Measurements from ENCODE around the gene KNCN.

The KNCN gene

DNA sequence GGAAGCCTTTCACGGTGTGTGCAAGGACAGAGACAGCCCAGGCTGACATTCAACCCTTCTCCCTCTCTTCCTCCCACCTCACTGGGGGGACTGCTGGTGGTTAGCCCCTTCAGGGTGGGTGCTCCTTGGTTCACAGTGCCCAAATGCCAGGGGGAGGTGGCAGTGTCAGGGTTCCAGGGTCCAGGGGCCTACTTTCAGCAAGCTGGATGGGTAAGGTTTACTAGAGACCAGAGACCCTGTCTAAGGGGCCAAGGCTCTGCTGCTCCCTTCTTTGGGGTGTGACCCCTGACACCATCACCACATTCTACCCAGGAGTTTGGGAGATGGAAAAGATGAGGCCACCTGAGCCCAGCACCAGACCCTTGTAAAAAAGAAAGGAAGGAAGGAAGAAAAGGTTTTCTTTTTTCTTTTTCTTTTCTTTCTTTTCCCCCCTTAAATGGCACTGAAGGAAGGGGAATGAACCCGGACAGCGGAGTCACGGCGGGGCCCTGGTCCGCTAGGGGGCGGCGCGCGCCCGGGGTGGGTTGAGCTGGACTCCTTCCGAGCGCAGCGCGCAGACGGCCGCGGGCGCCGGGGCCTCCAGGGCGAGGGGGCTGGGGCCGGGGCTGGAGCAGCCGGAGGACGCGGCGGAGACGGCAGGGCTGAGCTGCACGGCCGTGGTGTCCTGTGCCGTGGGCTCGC, 18.8 kb downstream of the KNCN start:
- Histone ChIP-seq H3K4me3 (ENCODE audit: low read depth, low read length) (no peak overlapping the region), H3K4me1 (ENCODE audit: control insufficient read depth, insufficient read depth, low read length) (no peaks in the 10 kb centered on the region), H3K27ac (ENCODE audit: extremely low read depth, low read depth, low read length) (no peak overlapping the region; the same call in 1 of the 2 replicates), H3K36me3 (ENCODE audit: control insufficient read depth in 2 of 2, insufficient read depth in 1 of 2, low read length in 2 of 2) (no peaks in the 10 kb centered on the region), H3K9me3 (ENCODE audit: control insufficient read depth, insufficient read depth, low read depth, low read length) (no peaks in the 10 kb centered on the region)
- POLR2A ChIA-PET, result interaction anchor here (0.6 kb wide), 1 partner anchor 43 kb away, joined by 3 read pairs; no protein-coding TSS in a partner anchor
- CTCF ChIA-PET, result interaction anchor here (0.6 to 15.0 kb wide), 16 partner anchors 11 to 1384 kb away, joined by 3 to 418 read pairs (median 4); partner anchors contain the start of gene DMBX1
- TF ChIP-seq ZBTB1 (tag by site-specific recombination; IDR thresholded peaks at IDR 0.05) (no peak), TRIM28 (IDR thresholded peaks at IDR 0.05; ENCODE audit: borderline replicate concordance, low read length) (no peak), ZNF571 (tag by site-specific recombination; IDR thresholded peaks at IDR 0.05) (no peak), ZNF660 (tag by site-specific recombination; IDR thresholded peaks at IDR 0.05) (peak; percentile 66; the same call in 1 of the 2 replicates), ZNF366 (tag by site-specific recombination; conservative IDR thresholded peaks at IDR 0.05) (0 out of 2 replicates have a peak, but pooled peaks have one; percentile 20), ZNF426 (tag by site-specific recombination; IDR thresholded peaks at IDR 0.05) (no peak), ZNF560 (tag by site-specific recombination; IDR thresholded peaks at IDR 0.05; ENCODE audit: borderline replicate concordance) (no peak), GLI2 (tag by site-specific recombination; IDR thresholded peaks at IDR 0.05; ENCODE audit: borderline replicate concordance, low read depth) (no peak), ZNF133 (tag by site-specific recombination; IDR thresholded peaks at IDR 0.05) (no peak), ZNF654 (tag by site-specific recombination; IDR thresholded peaks at IDR 0.05; ENCODE audit: low read depth) (0 out of 2 replicates have a peak, but pooled peaks have one; percentile 4), KLF10 (tag by site-specific recombination; IDR thresholded peaks at IDR 0.05) (no peak), ZNF433 (tag by site-specific recombination; IDR thresholded peaks at IDR 0.05; ENCODE audit: low read depth) (no peak), ZSCAN30 (tag by site-specific recombination; IDR thresholded peaks at IDR 0.05) (0 out of 2 replicates have a peak, but pooled peaks have one; percentile 17), GFI1B (tag by site-specific recombination; IDR thresholded peaks at IDR 0.05) (no peak), ZNF335 (tag by site-specific recombination; conservative IDR thresholded peaks at IDR 0.05) (no peak), ZNF132 (tag by site-specific recombination; IDR thresholded peaks at IDR 0.05; ENCODE audit: borderline replicate concordance) (no peak), ZNF843 (tag by site-specific recombination; IDR thresholded peaks at IDR 0.05) (no peak)
- TF ChIP-seq, protein P1, sequence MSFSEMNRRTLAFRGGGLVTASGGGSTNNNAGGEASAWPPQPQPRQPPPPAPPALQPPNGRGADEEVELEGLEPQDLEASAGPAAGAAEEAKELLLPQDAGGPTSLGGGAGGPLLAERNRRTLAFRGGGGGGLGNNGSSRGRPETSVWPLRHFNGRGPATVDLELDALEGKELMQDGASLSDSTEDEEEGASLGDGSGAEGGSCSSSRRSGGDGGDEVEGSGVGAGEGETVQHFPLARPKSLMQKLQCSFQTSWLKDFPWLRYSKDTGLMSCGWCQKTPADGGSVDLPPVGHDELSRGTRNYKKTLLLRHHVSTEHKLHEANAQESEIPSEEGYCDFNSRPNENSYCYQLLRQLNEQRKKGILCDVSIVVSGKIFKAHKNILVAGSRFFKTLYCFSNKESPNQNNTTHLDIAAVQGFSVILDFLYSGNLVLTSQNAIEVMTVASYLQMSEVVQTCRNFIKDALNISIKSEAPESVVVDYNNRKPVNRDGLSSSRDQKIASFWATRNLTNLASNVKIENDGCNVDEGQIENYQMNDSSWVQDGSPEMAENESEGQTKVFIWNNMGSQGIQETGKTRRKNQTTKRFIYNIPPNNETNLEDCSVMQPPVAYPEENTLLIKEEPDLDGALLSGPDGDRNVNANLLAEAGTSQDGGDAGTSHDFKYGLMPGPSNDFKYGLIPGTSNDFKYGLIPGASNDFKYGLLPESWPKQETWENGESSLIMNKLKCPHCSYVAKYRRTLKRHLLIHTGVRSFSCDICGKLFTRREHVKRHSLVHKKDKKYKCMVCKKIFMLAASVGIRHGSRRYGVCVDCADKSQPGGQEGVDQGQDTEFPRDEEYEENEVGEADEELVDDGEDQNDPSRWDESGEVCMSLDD (tag by site-specific recombination; IDR thresholded peaks at IDR 0.05), result no peak
- TF ChIP-seq, protein P2, sequence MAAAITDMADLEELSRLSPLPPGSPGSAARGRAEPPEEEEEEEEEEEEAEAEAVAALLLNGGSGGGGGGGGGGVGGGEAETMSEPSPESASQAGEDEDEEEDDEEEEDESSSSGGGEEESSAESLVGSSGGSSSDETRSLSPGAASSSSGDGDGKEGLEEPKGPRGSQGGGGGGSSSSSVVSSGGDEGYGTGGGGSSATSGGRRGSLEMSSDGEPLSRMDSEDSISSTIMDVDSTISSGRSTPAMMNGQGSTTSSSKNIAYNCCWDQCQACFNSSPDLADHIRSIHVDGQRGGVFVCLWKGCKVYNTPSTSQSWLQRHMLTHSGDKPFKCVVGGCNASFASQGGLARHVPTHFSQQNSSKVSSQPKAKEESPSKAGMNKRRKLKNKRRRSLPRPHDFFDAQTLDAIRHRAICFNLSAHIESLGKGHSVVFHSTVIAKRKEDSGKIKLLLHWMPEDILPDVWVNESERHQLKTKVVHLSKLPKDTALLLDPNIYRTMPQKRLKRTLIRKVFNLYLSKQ (tag by site-specific recombination; IDR thresholded peaks at IDR 0.05; ENCODE audit: borderline replicate concordance), result no peak
- TF ChIP-seq, protein P3, sequence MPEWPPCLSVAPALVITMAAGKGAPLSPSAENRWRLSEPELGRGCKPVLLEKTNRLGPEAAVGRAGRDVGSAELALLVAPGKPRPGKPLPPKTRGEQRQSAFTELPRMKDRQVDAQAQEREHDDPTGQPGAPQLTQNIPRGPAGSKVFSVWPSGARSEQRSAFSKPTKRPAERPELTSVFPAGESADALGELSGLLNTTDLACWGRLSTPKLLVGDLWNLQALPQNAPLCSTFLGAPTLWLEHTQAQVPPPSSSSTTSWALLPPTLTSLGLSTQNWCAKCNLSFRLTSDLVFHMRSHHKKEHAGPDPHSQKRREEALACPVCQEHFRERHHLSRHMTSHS (tag by site-specific recombination; IDR thresholded peaks at IDR 0.05), result no peak
- TF ChIP-seq, protein P4, sequence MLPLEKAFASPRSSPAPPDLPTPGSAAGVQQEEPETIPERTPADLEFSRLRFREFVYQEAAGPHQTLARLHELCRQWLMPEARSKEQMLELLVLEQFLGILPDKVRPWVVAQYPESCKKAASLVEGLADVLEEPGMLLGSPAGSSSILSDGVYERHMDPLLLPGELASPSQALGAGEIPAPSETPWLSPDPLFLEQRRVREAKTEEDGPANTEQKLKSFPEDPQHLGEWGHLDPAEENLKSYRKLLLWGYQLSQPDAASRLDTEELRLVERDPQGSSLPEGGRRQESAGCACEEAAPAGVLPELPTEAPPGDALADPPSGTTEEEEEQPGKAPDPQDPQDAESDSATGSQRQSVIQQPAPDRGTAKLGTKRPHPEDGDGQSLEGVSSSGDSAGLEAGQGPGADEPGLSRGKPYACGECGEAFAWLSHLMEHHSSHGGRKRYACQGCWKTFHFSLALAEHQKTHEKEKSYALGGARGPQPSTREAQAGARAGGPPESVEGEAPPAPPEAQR (tag by site-specific recombination; IDR thresholded peaks at IDR 0.05), result no peak
- TF ChIP-seq, protein P5, sequence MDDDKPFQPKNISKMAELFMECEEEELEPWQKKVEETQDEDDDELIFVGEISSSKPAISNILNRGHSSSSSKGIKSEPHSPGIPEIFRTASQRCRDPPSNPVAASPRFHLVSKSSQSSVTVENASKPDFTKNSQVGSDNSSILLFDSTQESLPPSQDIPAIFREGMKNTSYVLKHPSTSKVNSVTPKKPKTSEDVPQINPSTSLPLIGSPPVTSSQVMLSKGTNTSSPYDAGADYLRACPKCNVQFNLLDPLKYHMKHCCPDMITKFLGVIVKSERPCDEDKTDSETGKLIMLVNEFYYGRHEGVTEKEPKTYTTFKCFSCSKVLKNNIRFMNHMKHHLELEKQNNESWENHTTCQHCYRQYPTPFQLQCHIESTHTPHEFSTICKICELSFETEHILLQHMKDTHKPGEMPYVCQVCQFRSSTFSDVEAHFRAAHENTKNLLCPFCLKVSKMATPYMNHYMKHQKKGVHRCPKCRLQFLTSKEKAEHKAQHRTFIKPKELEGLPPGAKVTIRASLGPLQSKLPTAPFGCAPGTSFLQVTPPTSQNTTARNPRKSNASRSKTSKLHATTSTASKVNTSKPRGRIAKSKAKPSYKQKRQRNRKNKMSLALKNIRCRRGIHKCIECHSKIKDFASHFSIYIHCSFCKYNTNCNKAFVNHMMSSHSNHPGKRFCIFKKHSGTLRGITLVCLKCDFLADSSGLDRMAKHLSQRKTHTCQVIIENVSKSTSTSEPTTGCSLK (tag by site-specific recombination; IDR thresholded peaks at IDR 0.05), result no peak
- TF ChIP-seq, protein P6, sequence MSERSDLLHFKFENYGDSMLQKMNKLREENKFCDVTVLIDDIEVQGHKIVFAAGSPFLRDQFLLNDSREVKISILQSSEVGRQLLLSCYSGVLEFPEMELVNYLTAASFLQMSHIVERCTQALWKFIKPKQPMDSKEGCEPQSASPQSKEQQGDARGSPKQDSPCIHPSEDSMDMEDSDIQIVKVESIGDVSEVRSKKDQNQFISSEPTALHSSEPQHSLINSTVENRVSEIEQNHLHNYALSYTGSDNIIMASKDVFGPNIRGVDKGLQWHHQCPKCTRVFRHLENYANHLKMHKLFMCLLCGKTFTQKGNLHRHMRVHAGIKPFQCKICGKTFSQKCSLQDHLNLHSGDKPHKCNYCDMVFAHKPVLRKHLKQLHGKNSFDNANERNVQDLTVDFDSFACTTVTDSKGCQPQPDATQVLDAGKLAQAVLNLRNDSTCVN (tag by site-specific recombination; optimal IDR thresholded peaks at IDR 0.05), result peak; percentile 27

Data from HEK293 (cell line).